GM12891 (cell line): Measurements from ENCODE around the gene TEAD1.

Experiments
- POLR2A ChIP-seq: IDR thresholded peaks from 2 replicates; pipeline ENCODE4 v1.6.1; 2011; ENCODE audit warnings: low read depth, low read length, control low read depth
- POLR2AphosphoS5 ChIP-seq: IDR thresholded peaks from 2 replicates; pipeline ENCODE4 v1.6.1; 2011; ENCODE audit warnings: low read depth, low read length, control low read depth
- POU2F2 ChIP-seq: IDR thresholded peaks from 2 replicates; pipeline ENCODE4 v1.6.1; 2011; ENCODE audit warnings: low read depth, mild to moderate bottlenecking, control low read depth, low read length, moderate library complexity
- SPI1 ChIP-seq: IDR thresholded peaks from 2 replicates; pipeline ENCODE4 v1.6.1; 2011; ENCODE audit warnings: low read depth, low read length, control low read depth
- TAF1 ChIP-seq: IDR thresholded peaks from 2 replicates; pipeline ENCODE4 v1.6.1; 2011; ENCODE audit warnings: low read depth, low read length, control low read depth

DNA sequence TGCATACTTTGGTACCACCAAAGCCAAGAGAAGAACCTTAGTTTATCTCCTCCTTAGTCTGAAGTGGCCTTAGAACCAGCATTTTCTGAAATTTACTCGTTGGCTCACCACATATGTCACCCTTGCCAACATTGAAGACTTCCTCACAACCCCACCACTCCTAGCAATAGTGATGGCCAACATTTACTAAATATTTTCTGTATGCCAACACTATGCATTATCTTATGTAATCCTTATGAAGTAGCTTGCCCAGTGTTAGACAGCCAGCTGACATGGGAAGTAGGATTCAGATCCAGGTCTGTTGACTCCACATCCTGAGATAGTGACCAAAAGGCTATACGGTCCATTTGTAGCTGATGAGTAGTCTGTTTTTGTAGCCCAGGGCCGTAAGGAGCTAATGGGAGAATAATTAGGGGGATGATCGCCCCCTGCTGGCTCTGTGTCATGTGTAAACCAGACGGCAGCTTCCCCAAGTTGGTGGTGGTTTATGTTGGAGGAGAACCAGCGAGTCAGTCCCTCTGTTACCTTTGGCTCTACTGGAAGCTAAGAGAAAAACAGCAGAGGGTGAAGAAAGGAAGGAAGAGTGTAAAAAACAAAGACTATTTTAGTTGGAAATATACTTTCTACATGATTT, 214.4 kb downstream of the TEAD1 start:
- TF ChIP-seq TAF1 (no peak), POLR2A (no peak), POLR2AphosphoS5 (no peak), SPI1 (no peak), POU2F2 (no peak)
